ENCODE results near the gene FBXO3. TPM values are rescaled to one million over a fixed set of nuclear protein-coding genes. Genes with fewer than 3 reads are reported as not detected.

Gene FBXO3
- total RNA-seq, 1 experiment from 2014 or later: 32.9 TPM

- TF ChIP-seq CTCF (conservative IDR thresholded peaks at IDR 0.05) (no peak), EZH2 (IDR thresholded peaks at IDR 0.05; ENCODE audit: low read depth) (no peak)
- no peaks in the 10 kb centered on the region for H3K4me1 ChIP-seq (replicated peaks; ENCODE audit: insufficient read depth)
- no peak overlapping the region for H3K4me2 ChIP-seq
- no peaks in the 10 kb centered on the region for H3K9me3 ChIP-seq (ENCODE audit: insufficient read depth, low read depth)
- intact Hi-C loops (cut with micrococcal nuclease; ENCODE audit: unreplicated experiment): no loop called here
- POLR2A ChIA-PET (ENCODE audit: unreplicated experiment): no interaction called here
- CTCF ChIA-PET: no interaction called here
- no peak overlapping the region for H2AFZ ChIP-seq
- no peaks in the 10 kb centered on the region for H3K27me3 ChIP-seq (ENCODE audit: insufficient read depth, low read depth)
- H3K27ac ChIP-seq: no peak overlapping the region
- no peaks in the 10 kb centered on the region for H3K9me2 ChIP-seq (ENCODE audit: insufficient read depth)
- peaks cover 5% of the 10 kb centered on the region; the same call in 1 of the 2 replicates for H3F3A ChIP-seq (ENCODE audit: insufficient read depth, low read depth)
- no peak for DNase-seq
- no TSS peak for BruUV-seq (replicated peaks)
- H3K4me3 ChIP-seq: no peak overlapping the region
- H4K20me1 ChIP-seq (ENCODE audit: insufficient read depth): no peaks in the 10 kb centered on the region
- no peaks in the 10 kb centered on the region for H3K79me2 ChIP-seq (ENCODE audit: low read depth)
- peaks cover 34% of the 10 kb centered on the region for H3K36me3 ChIP-seq (ENCODE audit: low read depth)
Observed at GRCh38 chr11:33761471-33761870, 12.8 kb downstream of the FBXO3 start.

GRCh38 chr11:33753304-33753967 lies 20.9 kb downstream of the FBXO3 start:
- DNase-seq: no peak
- Histone ChIP-seq H2AFZ (no peak overlapping the region), H3K4me3 (no peak overlapping the region), H3K4me2 (no peak overlapping the region), H3K9me2 (ENCODE audit: insufficient read depth) (no peaks in the 10 kb centered on the region), H3K27ac (no peak overlapping the region), H3F3A (ENCODE audit: insufficient read depth, low read depth) (no peaks in the 10 kb centered on the region), H3K9me3 (ENCODE audit: insufficient read depth, low read depth) (no peaks in the 10 kb centered on the region), H3K27me3 (ENCODE audit: insufficient read depth, low read depth) (no peaks in the 10 kb centered on the region), H3K79me2 (ENCODE audit: low read depth) (no peaks in the 10 kb centered on the region), H3K36me3 (ENCODE audit: low read depth) (peaks cover 34% of the 10 kb centered on the region), H3K4me1 (replicated peaks; ENCODE audit: insufficient read depth) (no peaks in the 10 kb centered on the region), H4K20me1 (ENCODE audit: insufficient read depth) (no peaks in the 10 kb centered on the region)
- BruUV-seq (replicated peaks): no TSS peak
- ChIA-PET POLR2A (ENCODE audit: unreplicated experiment) (no interaction called here), CTCF (interaction anchor here (1.6 kb wide), 1 partner anchor 11 kb away, joined by 6 read pairs; no protein-coding TSS in a partner anchor)
- intact Hi-C loops (cut with micrococcal nuclease; ENCODE audit: unreplicated experiment): no loop called here
- TF ChIP-seq CTCF (conservative IDR thresholded peaks at IDR 0.05): no peak
- TF ChIP-seq EZH2 (IDR thresholded peaks at IDR 0.05; ENCODE audit: low read depth): no peak

- Histone ChIP-seq H3K9me2 (ENCODE audit: insufficient read depth) (no peaks in the 10 kb centered on the region), H3K79me2 (ENCODE audit: low read depth) (no peaks in the 10 kb centered on the region), H3K9me3 (ENCODE audit: insufficient read depth, low read depth) (no peaks in the 10 kb centered on the region), H3K4me3 (no peak overlapping the region), H3K36me3 (ENCODE audit: low read depth) (peaks cover 31% of the 10 kb centered on the region), H3K4me1 (replicated peaks; ENCODE audit: insufficient read depth) (no peaks in the 10 kb centered on the region), H3K27me3 (ENCODE audit: insufficient read depth, low read depth) (no peaks in the 10 kb centered on the region), H3F3A (ENCODE audit: insufficient read depth, low read depth) (no peaks in the 10 kb centered on the region), H3K4me2 (no peak overlapping the region), H2AFZ (no peak overlapping the region), H3K27ac (no peak overlapping the region), H4K20me1 (ENCODE audit: insufficient read depth) (no peaks in the 10 kb centered on the region)
- POLR2A ChIA-PET (ENCODE audit: unreplicated experiment): no interaction called here
- TF ChIP-seq EZH2 (IDR thresholded peaks at IDR 0.05; ENCODE audit: low read depth) (no peak), CTCF (conservative IDR thresholded peaks at IDR 0.05) (no peak)
- CTCF ChIA-PET: no interaction called here
- no TSS peak for BruUV-seq (replicated peaks)
- DNase-seq: no peak
- intact Hi-C loops (cut with micrococcal nuclease; ENCODE audit: unreplicated experiment): no loop called here
Observed at GRCh38 chr11:33751878-33752277, 22.4 kb downstream of the FBXO3 start.
